ENCODE measurements around the gene PTPRN2. TPM values are rescaled to one million over a fixed set of nuclear protein-coding genes. Genes with fewer than 3 reads are reported as not detected.
"Not testable (repeated sequence)": the region's sequence is repeated elsewhere in the genome, so short reads cannot be mapped to it uniquely, and the experiment has no call there.

Gene PTPRN2
- total RNA-seq, 1 donor from 2014 or later = 7.8 TPM

DNA sequence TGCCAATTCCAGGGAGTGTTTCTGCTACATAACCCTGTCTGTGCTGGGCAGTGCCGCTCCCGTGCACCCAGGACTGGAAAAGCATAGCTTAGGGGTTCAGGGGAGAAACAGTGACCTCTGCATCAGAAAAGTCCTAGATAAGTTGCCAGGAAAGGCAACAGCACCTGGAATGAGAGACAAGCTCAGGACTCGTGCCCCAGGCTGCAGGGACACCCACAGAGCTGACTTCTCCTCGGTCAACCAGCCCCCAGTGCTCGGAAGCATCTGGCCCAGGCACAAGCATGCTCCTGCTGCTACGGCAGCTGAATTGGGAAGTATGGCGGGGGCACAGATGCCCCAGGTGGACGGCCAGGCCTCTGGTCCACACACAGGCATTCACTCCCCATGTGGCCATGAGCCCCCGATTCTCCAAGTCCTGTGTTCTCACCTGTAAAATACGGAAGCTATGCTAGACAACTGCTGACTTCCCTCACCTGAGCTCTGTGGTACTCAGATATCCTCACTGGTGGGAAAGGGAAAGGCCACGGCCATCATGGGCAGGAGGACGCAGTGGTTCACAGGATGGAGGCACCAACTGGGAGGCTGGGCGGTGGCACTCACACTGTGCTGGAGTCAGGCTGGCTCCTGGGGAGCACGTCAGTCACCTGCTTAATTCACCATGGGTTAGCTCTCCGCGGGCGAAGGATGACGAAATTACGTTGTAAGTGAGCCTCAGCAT is 220.5 kb downstream of the PTPRN2 start:
- DNase-seq (ENCODE audit: low spot score) = no peak

DNA sequence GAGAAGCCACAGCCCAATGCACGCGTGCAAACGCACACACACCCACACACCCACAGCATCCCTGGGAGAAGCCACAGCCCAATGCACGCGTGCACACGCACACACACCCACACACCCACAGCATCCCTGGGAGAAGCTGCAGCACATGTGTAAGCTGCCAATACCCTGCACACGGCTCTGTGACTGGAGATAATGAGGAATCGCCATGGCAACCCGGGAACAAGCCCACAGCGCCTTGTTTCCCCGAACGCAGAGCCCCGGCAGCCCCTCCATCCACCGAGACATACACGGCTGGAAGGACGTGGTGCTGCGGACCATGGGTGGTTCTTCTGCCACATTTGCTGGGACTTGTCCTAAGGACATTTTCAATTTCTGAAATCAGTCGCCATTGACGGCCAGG is 221.3 kb downstream of the PTPRN2 start:
- DNase-seq (ENCODE audit: low spot score) = no peak

DNA sequence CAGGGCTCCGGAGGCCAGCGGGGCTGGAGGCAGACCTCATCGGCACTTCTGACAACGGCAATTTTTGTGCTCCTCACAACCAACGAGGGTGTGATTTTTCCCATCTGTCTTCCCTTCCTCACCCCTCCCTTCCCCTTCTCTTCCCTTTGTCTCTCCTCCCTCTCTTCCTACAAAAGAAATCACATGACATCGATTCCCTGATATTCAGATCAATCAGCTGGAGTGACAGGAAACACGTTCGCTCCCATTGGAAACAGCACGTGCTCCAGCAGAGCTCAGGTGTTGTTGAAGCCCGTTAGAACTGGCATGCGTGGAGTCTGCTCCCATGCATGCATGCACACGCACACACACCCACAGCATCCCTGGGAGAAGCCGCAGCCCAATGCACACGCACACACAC is 222.4 kb downstream of the PTPRN2 start:
- no peak for DNase-seq (ENCODE audit: low spot score)

DNA sequence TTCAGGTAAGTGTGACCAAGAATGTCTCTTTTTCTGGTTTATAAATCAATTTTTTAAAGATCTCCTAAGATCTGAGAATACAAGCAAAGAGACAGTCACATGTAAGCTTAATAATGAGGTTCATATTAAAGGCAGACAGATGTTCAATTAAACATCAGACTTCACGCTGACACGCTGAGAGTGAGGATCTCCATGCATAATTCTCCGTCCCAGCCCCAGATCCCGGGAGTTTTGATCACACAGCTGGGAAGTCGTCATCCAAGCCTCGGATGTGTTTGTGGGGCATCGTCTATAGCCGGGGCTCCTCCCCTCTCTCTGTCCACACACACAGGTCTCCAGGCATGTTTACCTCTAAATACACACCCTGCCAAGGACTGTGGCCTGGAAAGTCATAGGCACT is 223.2 kb downstream of the PTPRN2 start:
- DNase-seq (ENCODE audit: low spot score) = no peak

DNA sequence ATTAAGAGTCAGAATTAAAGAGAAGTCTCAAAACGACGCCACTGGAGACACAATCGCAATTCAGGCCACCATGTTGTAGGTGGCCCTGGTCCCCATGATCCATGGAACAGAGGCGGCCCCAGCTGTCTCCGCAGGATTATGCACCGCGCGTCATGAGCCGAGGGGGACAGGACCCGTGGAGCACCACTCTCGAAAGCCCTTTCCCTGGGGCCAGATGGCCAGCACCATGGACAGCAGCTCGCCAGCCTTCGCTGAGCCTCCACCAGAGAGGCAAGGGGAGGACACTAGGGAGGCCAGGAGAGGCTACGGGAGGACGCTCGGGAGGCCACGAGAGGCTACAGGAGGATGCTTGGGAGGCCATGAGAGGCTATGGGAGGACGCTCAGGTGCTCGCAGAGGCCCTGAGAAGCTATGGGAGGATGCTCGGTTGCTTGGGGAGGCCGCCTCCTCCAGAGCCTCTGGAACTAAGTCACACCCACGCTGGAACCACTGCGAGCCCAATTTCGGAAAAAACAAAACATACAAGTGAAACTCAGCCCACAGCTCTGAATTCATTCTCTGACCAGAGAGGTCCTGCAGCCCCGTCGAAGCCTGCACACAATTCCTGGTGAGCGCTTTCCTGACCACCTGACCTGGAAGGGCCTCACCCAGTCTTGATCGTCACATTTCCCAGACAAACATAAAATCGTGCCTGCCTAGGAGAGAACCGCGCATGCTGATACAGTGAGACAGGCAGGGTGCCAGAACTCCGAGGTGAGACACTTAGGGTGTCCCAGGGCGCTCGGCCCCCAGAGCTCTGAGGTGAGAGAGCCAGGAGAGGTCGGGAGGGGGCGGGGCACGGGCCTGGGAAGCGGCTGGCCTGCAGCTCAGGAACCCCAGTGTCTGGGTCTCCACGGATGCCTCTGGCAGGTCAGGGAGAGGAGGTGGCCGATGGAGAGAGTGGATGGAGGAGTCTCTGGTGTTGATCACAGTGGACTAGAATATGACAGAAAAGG is 224.4 kb downstream of the PTPRN2 start:
- no peak for DNase-seq (ENCODE audit: low spot score)

DNA sequence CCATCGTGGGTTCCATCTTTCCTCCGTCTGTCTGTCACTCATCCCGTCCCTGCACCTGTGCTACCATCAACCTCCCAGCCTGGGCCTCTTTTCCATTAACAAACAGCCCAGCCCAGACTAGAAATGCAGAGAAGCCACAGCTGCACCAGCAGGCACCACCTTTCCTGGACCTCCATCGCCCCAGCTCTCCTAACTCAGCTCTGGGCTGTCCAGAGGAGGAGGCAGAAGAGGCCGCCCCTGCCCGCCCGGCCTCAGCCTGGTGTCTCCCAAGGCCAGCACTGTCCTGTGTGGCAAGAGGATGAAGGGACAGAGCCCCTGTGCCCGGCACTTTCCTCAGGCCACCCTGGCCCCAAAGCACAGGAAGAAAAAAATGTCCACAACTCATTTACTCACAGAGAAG is 225.6 kb downstream of the PTPRN2 start:
- DNase-seq (ENCODE audit: low spot score) = no peak

DNA sequence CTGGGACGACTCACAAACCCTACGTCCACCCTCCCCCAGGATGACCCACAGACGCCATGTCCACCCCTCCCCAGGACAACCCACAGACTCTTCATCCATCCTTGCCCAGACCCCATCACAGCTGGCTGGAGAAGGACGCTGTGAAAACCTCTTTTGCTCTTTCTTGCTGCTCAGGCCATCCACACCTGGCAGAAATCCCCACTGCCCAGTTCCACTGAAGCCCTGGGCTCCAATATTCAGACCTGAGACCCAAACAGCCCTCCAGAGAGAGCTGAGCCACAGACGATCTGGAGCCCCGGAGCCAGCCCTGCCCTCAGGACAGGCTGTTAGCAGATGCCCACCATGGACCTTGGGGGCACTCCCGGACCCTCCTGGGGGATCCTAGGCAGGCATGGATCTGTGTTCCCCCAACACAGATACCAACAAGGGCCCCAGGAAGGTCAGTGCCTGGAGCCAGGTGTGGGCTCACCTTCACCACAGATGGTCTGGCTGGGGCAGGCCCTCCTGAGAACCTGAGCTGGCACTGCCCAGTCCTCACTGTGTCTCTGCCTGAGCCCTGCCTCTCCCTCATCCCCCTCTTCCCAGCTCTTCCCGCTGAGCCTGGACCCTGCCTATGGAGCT is 226.2 kb downstream of the PTPRN2 start:
- no peak for DNase-seq (ENCODE audit: low spot score)

DNA sequence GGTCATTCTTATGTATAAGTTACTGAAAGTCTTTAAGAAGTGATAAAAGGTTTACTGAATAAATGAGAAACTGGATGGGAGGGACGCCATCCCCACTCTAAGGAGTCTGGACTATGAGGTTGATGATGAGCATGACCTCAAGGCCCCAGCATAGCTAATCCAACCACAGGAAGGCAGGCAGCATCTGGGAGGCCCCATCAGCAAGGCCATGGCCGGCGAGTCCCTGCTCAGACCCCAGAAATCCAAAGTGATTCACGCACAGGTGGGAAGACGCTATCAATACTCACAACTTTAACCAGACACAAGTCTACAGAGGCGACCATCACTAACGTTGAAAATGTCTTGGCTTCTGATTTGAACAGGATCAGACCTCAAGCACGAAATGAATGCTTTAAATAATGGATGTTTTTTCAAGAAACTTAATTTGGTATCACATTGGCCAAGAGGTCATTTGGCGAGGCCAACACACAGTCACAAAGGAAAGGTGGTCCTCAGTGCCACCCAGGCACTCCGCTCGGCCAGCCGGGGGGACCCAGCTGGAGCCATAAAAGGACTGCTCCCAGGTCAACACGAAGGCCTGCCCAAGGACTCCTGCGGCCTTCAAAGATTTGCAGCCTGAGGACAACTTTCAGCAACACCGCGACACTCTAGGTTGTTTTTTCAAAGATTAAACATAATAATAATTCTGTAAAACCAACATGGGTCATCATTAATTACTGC is 228.5 kb downstream of the PTPRN2 start:
- peak; percentile 28 for DNase-seq (ENCODE audit: low spot score)

DNA sequence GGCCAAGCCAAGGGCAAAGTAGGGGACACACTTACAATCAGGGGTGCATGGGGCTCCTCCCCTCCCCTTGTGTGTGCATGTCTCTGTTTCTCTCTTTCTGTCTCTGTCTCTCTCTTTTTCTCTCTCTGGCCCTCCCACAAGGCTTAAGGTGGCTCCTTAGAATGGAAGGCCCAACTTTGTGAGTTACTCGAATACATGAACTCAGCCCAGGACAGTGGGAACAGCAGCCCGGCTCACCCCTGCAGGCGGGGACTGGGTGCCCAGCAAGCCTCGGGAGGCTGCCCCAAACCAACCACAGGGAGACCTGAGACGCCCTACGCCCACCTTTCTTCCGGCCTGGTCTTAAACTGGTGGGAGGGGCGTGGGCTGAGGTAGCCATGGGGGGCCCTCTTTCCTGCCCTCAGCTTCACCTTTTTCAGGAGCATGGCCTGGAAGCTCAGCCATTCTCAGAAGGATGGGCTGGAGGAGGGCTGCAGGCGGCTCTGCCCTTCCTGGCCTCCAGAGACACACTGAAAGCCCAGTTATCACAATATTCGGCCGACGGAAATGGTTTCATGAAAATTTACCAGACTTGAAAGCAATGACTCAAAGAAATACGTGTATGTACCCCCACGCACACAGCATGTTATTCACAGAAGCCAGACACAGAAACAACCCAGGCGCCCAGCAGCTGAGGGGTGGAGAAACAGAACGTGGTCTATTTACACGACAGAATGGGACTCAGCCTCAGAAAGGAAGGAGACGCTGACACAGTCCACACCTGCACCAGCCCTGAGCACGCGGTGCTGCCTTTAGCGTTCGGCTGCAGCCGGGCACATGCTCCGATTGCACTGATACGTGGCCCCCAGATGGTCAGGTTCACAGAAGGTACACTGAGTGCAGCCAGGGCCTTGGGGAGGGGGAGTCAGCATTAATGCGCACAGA is 229.5 kb downstream of the PTPRN2 start:
- DNase-seq (ENCODE audit: low spot score) = peak; percentile 20

DNA sequence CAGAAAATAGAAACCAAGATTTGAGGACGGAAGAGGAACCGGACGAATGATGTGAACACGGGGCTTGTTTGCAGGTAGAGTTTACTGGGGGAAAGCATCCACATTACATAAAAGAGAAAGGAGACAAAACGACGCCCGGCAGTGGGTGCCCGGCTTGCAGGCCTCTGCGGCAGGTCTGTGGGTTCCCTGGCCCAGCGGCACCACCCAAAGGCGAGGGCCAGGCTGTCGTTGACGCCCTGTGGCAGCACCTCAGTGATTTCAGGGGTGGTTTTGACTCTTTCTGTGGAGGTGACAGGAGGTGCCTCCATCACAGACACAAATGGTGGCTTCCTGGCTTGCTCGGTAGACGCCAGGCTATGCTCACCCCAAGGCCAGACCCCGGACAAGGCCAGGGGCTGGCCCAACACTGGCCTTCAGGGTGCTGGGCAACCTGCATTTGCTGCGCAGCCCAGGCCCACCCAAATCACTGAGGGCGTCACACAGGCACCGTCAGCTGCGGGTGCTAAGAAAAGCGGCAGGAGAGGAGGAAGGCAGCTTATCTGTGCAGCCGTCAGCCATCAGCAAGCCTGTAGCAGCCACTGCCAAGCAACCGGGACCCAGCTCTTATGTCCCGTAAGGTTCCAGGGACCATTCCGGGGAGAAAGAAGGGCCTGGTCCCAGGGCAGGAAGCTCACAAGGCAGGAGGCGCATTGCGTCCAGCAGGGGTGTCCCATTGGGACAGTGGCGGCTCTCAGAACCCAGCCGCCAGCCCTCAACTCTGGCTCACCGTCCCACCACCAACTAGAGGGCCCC is 230.3 kb downstream of the PTPRN2 start:
- no peak for DNase-seq (ENCODE audit: low spot score)

DNA sequence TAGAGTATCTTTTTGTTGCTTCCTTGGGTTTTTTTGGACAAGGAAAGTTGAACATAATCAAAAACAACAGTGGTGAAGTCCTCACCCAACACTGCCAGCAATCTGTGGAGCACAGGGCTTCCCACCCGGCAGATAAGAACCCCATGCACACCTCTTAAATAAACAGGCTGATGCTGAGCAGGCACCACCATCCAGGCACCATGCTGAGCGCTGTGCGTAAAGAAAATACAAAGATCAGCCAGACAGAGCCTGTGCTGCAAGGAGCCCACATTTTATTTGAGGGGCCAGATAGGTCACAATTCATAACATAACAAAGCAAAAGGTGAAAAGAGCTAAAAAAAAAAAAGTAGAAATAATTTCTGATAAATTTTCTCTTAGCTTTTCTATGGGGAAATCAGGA is 231.2 kb downstream of the PTPRN2 start:
- DNase-seq (ENCODE audit: low spot score) = no peak

DNA sequence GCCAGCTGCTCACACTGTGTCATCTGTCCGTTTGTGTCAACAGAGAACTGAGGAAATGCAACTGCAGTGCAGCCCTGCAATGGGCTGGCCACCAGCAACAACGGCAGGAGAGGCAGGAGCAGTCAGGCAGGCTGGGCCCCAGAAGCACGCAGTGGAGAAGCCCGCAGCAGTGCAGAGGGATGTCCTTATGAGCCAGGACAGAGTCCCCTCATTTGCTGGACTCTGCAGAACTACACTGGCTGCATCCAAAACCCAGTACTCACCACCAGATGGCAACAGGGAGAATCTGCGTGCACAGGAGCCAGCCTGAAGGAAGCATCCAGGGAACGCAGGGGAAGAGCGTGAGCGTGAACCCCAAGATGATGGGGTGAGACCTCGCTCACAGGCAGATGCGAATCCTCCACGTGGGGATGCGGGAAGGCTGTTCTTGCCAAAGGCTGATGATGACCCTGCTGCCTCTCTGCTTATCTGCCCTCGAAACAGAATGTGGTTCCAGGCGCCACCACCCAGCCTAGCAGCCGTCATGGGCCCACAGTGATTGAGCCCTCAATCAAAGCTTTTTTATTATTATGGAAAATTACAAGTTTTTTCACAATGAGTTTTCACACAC is 232.1 kb downstream of the PTPRN2 start:
- no peak for DNase-seq (ENCODE audit: low spot score)

DNA sequence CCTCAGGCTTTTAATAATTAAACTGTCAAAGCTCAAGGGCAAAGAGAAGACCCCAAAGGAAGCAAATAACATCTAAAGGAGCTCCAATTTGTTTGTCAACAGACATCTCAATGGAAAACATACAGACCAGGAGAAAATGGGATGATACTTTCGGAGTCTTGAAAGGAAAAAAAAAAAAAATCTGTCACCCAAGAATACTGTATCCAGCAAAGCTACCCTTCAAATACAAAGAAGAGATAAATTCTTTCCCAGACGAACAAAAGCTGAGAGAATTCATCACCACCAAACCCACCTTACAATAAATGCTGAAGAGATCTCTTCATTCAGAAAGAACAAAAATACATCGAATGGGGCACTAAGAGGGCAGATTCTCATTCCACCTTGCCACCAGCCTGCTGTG is 232.8 kb downstream of the PTPRN2 start:
- DNase-seq (ENCODE audit: low spot score) = no peak

DNA sequence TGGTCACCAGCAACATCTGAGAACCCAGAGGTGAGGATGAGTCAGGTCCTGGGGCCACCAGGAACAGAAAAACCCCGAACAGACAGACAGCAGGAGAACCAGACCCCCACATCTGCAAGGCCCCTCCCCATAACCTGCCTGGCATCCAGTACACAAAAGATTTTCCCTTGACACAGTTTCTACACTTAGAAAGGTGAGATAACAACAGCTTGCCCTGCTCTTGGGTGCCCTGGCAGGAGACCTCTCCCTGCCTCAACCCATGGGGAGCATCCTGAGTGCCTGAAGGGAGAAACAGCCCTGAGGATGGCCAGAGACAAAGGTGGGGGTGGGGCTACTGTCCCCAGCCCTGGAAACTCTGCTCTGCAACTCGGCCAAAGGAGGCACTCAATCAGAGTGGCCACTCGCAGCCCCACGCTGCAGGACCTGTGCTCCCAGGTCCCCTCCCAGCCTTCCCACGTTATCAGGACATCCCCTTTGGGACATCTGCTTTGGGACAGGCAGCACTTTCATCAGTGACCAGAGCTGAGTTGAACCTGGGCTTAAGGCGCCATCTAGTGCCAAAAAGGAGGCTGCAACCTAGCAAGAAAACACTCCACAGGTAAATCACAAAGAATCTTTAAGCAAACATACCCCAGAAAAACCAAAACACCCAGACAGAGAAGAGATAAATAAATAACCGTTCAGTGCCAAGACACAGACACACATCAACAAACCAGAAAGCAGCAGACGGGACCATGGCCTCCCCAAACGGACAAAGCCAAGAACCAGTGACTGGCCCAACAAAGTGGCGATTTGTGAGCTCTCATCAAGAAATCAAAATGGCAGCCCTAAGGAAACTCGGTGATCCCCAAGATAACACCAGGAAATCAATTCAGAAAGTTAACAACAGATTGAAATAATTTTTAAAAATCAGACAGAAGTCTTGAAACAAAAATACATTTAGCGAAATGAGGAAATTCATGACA is 233.7 kb downstream of the PTPRN2 start:
- no peak for DNase-seq (ENCODE audit: low spot score)

DNA sequence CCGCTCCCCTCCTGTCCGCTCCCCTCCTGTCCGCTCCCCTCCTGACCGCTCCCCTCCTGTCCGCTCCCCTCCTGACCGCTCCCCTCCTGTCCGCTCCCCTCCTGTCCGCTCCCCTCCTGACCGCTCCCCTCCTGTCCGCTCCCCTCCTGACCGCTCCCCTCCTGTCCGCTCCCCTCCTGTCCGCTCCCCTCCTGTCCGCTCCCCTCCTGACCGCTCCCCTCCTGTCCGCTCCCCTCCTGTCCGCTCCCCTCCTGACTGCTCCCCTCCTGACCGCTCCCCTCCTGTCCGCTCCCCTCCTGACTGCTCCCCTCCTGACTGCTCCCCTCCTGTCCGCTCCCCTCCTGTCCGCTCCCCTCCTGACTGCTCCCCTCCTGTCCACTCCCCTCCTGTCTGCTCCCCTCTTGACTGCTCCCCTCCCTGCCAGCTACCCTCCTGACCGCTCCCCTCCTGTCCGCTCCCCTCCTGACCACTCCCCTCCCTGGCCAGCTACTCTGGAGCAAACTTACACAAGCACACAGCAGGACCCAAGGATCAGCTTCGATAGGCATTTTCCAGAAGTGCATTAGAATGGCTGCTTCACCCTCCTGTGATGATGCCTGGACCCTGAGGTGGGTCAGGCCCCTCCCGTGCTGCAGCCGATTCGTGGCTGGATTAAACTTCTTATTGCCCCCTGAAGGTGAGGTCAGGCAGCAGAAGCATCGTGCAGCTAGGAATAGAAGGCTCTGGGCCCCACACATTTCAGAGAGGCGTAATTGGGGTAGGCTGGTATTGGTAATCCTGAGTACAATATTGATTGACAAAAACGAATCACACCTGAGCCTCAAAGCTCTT is 235.5 kb downstream of the PTPRN2 start:
- not testable (repeated sequence) for DNase-seq (ENCODE audit: low spot score)

DNA sequence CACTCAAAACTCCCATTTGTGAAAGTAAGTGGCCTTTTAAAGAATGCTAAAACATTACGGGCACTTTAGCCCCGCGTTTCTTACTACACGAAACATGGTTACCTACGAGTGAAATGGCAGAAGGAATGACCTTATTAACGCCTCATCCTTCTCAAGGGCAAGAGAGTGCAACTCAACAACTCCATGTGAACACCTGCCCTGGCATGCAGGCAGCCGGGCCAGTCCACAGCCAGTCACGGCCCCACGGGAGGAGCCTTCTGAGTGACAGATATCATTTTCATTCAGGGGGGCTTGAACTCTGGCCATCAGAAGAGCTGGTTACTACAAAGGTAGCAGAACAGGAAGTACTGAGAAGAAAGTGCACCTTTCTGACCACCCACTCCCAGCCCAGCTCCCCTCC is 236.1 kb downstream of the PTPRN2 start:
- DNase-seq (ENCODE audit: low spot score) = no peak

DNA sequence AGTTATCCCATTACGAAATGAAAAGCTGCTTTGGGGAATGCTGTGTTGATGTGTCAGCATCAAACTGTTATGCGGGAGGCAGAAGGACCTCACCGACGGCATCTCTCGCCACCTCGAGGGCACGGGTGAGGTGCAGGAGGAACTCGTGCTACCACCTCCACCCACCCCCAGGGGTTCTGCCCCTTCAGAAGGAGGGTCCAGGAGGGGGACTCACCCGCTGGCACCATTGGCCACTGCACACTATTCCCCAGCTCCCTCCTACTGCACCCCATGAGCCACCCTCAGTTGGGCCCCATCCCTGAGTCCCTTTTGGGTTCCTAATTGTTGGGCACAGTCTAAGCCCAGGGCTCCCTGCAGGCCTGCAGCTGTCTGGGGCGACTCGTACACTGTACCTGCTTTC is 236.6 kb downstream of the PTPRN2 start:
- no peak for DNase-seq (ENCODE audit: low spot score)
